NB4 (cell line): ENCODE measurements around the gene CAPN8.

ENCODE experiments used
- CTCF ChIP-seq: IDR thresholded peaks from one replicate; pipeline ENCODE4 v1.5.1; 2012; ENCODE audit warnings: low read depth, low read length
- POLR2A ChIP-seq: IDR thresholded peaks from 2 replicates; pipeline ENCODE4 v1.6.1; 2011; ENCODE audit warnings: mild to moderate bottlenecking; ENCODE audit not compliant: insufficient read length; ENCODE audit errors: extremely low read depth

- TF ChIP-seq CTCF (no peak), POLR2A (no peak)
These were observed 26.2 kb downstream of the CAPN8 start for GRCh38 chr1:223639331-223639749.
